ENCODE measurements around the gene GIMAP1.

- TF ChIP-seq EZH2 (IDR thresholded peaks at IDR 0.05; ENCODE audit: insufficient read depth, poor library complexity, severe bottlenecking), result no peak
- TF ChIP-seq EZH2phosphoT487 (IDR thresholded peaks at IDR 0.05; ENCODE audit: insufficient read depth, low read depth), result no peak
These were observed 21.0 kb downstream of the GIMAP1 start, which contains the start of gene GIMAP5 for GRCh38 chr7:150737265-150738055.
